GM21528 (cell line): ENCODE data around the gene OOSP2.
"Not testable (repeated sequence)": the region's sequence is repeated elsewhere in the genome, so short reads cannot be mapped to it uniquely, and the experiment has no call there.

Source experiments
- ATAC-seq: cut with Tn5 transposase; IDR thresholded peaks from one replicate; pipeline ENCODE4 v1.9.1; 2021; ENCODE audit warnings: mild to moderate bottlenecking, moderate library complexity; ENCODE audit not compliant: unreplicated experiment, low FRiP score

Gene OOSP2

GRCh38 chr11:60040109-60040508, at the start of gene OOSP2:
OOSP2 (plus strand) TSS chr11:60040409; CDS start chr11:60040460, 51 bp downstream.
- no peak for ATAC-seq

GRCh38 chr11:59990421-59990820, 49.8 kb upstream of the OOSP2 start:
- ATAC-seq: no peak

- ATAC-seq: no peak
These were observed 47.8 kb upstream of the OOSP2 start for GRCh38 chr11:59992425-59992824.

GRCh38 chr11:59997800-59998199, 42.4 kb upstream of the OOSP2 start:
- no peak for ATAC-seq

- ATAC-seq: no peak
These were observed 40.5 kb upstream of the OOSP2 start for GRCh38 chr11:59999691-60000090.

DNA sequence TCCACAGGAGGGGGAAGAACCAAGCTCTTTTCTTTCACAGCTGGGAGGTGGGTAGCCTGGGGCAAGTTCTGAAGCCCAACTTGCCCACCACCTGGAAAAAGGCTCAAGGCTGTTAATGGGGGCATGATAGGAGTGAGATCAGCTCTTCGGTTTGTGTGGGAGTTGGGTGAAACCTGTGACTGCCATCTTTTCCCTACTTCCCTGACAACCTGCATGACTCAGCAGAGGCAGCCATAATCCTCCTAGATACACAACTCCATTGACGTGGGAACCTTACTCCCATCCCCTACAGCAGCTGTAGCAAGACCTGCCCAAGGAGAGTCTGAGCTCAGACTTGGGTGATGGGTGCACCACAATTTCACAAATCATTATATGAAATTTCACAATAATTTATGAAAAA, 36.5 kb upstream of the OOSP2 start:
- no peak for ATAC-seq

DNA sequence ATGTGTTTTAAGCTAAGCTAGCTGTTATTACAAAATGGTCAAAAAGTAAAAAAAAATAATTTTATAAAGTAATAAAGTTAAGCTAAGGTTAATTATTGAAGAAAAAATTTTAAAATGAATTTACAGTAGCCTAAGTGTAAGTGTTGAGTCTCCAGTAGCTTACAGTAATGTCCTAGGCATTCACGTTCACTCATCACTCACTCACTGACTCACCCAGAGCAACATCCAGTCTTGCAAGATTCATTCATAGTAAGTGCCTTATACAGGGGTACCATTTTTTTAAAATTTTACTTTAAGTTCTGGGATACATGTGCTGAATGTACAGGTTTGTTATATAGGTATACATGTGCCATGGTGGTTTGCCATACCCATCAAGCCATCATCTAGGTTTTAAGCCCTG, 34.8 kb upstream of the OOSP2 start:
- ATAC-seq: no peak

GRCh38 chr11:60016881-60017280, 23.3 kb upstream of the OOSP2 start, which contains the start of gene OOSP4B:
OOSP4B (plus strand) TSS chr11:60017181.
- no peak for ATAC-seq

DNA sequence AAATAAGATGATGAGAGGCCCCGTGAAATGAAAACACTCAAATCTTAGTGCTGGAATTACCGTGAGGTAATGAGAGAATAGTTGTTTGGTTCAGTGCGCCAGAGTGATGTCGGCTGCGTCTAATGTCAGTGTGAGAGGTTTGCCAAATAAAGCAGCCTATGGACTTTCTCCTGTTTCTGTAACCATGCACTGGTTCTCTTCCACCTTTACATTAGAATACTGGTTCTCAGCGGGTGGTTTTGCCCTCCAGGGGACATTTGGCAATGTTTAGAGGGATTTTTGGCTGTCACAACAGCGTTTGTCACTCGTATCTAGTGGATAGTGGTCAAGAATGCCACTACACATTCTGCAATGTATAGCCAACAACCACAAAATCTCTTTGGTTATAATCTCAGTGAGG, 22.2 kb upstream of the OOSP2 start:
- no peak for ATAC-seq

DNA sequence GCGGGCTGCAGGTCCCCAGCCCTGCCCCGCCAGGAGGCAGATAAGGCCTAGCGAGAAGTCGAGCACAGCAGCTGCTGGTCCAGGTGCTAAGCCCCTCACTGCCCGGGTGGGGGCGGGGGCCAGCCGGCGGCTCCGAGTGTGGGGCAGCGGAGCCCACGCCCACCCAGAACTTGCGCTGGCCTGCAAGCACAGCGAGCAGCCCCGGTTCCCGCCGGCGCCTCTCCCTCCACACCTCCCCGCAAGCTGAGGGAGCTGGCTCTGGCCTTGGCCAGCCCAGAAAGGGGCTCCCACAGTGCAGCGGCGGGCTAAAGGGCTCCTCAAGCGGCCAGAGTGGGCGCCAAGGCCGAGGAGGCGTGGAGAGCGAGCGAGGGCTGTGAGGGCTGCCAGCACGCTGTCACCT, 19.8 kb upstream of the OOSP2 start:
- not testable (repeated sequence) for ATAC-seq

DNA sequence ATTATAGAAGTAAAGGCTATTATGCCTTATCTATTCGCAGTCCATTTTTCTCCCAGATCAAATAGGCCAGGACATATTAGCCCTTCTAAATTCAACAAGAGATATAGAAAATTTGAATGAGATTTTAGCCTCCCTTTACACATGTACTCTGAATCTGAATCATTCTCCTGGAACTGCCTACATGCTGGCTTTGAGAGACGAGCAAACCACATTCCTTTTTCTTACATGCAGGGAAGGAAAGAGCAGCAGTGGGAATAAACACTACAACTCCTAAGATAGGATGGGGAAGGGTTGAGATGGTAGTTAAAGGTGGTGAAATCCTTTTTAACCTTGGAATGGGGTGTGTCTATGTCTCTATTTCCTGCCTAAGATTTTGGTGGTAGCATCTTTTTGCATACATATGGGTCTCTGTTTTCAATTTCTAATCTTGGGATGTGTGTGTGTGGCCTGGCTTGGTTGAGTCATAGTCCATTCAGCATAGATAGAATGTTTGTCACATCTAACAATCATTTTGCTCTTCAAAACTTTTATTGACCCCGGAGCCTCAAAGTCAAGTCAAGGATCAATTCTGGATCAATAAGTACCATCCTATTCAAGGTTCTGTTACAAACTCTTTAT, 11.1 kb upstream of the OOSP2 start:
- no peak for ATAC-seq

- ATAC-seq: not testable (repeated sequence)
These were observed 10.2 kb downstream of the OOSP2 start for GRCh38 chr11:60050422-60050821.

DNA sequence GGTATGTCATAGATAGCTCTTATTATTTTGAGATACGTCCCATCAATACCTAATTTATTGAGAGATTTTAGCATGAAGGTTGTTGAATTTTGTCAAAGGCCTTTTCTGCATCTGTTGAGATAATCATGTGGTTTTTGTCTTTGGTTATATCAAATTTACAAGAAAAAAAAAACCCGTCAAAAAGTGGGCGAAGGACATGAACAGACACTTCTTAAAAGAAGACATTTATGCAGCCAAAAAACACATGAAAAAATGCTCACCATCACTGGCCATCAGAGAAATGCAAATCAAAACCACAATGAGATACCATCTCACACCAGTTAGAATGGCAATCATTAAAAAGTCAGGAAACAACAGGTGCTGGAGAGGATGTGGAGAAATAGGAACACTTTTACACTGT, 10.6 kb downstream of the OOSP2 start:
- ATAC-seq: not testable (repeated sequence)

GRCh38 chr11:60056349-60056969, 16.2 kb downstream of the OOSP2 start, which contains the start of gene MS4A3:
MS4A3 (plus strand) TSS chr11:60056665; CDS start chr11:60061161, 4,496 bp downstream.
- no peak for ATAC-seq

- no peak for ATAC-seq
These were observed 18.8 kb downstream of the OOSP2 start for GRCh38 chr11:60059052-60059451.

DNA sequence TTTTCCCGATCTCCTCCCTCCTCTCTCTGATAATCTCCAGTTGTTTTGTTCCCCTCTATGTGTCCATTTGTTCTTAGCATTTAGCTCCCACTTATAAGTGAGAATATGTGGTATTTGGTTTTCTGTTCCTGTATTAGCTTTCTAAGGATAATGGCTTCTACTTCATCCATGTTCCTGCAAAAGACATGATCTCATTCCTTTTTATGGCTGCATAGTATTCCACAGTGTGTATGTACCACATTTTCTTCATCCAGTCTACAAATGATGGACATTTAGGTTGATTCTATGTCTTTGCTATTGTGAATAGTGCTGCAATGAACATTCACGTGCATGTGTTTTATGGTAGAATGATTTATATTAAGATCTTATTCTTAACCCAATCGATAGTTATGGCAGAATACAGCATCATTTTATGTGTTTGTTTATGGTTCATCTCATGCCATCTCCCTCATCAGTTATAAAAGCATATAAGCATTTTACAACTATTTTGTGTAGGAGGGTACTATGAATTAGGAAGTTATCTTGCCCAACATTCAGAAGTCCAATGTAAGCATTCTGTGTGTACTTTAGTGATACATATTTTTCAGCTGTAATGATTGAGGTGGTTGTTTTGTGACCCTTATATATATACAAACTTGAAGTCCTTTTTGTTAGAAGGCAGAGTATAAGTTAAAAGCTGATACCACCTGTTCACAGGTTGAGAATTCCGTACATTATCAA, 19.5 kb downstream of the OOSP2 start:
- ATAC-seq: no peak

- no peak for ATAC-seq
These were observed 23.9 kb downstream of the OOSP2 start for GRCh38 chr11:60064111-60064510.

DNA sequence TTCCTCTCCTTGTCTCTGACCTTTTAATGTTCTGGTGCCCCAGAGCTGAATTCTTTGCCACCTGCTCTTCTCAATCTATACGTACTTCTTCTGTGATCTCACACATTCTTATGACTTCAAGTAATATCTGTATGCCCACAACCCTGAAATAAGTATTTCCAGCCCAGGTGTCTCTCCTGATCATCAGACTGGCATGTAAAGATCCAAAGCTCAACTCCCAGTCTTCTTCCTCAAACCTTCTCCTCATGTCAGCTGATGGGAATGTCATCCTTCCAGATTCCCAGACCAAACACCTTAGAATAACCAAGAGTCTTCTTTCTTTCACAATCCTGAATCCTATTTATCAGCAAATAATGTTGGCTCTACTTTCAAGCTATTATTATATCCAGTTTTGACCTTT, 25.6 kb downstream of the OOSP2 start:
- no peak for ATAC-seq

DNA sequence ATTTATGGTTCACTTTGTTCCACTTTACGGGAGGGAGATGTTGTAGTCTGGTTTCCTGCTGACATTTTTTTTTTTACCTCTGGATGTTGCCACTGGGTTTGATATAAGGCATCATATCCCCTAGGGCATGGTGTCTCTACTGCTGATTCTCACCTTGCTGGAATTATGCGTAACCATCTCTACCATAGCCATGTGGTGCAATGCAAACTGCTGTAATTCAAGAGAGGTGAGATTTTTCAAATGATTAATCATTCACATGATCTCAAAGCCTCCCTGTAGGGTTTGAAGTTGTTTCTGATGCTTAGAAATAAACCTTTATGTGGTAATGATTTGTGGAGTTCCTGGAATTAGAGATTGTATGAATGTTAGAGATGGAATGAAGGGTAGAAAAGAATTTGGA, 29.2 kb downstream of the OOSP2 start:
- no peak for ATAC-seq

DNA sequence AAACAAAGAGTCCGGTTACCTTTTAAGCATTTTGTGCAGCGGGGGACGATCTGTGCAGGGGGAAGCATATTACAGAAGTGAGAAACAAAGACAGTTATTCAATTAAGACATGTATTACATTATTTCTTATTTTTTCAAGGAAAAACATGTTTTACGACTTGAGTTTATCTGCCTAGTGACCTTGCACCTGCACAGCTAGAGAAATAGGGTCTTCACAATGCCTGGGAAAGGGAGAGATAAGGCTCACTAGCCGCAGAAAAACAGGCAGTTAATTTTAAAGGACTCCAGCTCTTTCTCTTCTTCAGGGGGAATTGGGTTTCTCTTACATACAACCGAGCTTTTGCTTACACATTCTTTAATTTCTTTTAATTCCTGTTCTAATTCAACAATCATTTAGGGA, 31.4 kb downstream of the OOSP2 start:
- not testable (repeated sequence) for ATAC-seq

DNA sequence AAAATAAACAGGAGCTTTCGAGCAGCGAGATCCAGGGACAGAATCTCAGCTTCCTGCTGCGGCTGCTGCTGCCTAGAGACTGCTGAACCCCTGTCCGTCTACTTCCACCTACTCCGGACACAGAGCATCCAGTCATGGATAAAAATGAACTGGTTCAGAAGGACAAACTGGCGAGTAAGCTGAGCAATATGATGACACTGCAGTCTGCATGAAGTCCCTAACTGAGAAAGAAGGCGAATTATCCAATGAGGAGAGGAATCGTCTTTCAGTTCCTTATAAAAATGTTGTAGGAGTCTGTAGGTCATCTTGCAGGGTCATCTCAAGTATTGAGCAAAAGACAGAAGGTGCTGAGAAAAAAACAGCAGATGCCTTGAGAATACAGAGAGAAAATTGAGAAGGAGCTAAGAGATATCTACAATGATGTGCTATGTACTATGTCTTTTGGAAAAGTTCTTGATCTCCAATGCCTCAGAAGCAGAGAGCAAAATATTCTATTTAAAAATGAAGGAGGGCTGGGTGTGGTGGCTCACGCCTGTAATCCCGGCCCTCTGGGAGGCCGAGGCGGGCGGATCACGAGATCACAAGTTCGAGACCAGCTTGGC, 37.1 kb downstream of the OOSP2 start:
- no peak for ATAC-seq
